C4-2B (cell line): ENCODE data around the gene PTPN11.

Experiments
- ZFX ChIP-seq: fragments of 450-650 bp; IDR thresholded peaks from 2 replicates; pipeline ENCODE4 v1.6.1; 2017
- TF ChIP-seq, protein P1 (sequence below): fragments of 450-650 bp; conservative IDR thresholded peaks from 2 replicates; pipeline ENCODE4 v1.5.1; 2017; ENCODE audit warnings: mild to moderate bottlenecking

DNA sequence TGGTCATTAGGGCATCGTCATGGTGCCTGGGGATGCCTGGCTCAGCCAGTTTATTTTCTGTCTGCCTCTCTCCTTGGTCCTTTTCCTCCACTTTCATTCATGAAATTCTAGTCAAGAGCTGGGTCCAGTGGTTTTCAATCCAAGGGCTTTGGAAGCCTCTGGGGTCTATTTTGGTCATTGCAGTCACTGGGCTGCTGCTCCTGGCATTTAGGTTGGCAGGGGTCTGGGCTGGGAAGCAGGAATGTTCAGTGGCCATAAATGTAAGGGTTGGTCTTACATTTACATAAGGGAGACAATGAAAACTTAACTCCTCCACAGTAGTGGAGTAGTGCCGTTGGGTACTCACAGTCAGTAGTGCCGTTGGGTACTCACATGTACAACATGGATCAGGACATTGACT is 48.1 kb downstream of the PTPN11 start:
- TF ChIP-seq, protein P1, sequence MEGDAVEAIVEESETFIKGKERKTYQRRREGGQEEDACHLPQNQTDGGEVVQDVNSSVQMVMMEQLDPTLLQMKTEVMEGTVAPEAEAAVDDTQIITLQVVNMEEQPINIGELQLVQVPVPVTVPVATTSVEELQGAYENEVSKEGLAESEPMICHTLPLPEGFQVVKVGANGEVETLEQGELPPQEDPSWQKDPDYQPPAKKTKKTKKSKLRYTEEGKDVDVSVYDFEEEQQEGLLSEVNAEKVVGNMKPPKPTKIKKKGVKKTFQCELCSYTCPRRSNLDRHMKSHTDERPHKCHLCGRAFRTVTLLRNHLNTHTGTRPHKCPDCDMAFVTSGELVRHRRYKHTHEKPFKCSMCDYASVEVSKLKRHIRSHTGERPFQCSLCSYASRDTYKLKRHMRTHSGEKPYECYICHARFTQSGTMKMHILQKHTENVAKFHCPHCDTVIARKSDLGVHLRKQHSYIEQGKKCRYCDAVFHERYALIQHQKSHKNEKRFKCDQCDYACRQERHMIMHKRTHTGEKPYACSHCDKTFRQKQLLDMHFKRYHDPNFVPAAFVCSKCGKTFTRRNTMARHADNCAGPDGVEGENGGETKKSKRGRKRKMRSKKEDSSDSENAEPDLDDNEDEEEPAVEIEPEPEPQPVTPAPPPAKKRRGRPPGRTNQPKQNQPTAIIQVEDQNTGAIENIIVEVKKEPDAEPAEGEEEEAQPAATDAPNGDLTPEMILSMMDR = no peak
- TF ChIP-seq ZFX = no peak
